ENCODE data around the gene LPCAT1. TPM values are rescaled to one million over a fixed set of nuclear protein-coding genes. Genes with fewer than 3 reads are reported as not detected.

LPCAT1 gene
- total RNA-seq, 1 donor from 2014 or later = 25.3 TPM

DNA sequence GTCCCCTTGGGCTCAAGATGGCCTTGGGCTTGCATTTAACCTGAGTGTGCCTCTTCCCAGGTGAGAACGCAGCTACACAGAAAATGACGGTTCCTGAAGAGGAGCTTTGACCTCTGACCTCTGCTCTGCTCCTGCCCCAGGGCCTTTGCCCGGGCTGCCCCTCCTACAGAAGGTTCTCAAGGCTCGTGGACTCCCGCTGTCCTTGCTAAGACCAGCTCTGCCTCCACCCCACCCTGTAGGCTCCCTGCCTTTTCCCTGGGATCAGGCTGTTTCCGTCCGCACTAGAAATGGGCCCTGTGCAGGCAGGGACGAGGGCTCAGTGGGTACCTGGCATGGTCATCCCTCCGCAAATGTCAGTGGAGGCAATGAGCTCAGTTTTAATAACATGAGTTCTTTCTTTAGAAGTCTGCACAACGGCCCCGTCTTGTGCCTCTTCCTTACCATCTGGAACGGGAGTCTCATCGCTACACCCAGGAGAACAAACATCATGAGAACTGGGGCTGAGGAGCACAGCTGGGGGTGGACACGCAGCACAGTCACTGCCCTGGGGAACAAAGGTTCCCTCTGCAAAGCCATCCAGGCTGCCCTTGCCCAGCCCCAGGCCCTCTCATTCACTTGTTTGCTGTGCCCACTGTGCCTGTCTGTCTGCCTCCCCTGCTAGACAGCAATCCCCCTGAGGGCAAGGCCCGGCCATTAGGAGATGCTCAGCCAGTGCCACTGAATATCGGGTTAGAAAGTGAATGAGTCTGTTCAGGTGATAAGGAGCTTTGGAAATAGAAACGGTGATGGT is 26.7 kb upstream of the LPCAT1 start:
- FAIRE-seq = no peak
- DNase-seq (ENCODE audit: low read depth) = no peak
- Histone ChIP-seq H3K27me3 (ENCODE audit: control insufficient read depth, insufficient read depth, low read length) (peaks cover 28% of the 10 kb centered on the region), H3K4me3 (ENCODE audit: low read depth, low read length) (no peak overlapping the region), H3K36me3 (ENCODE audit: control insufficient read depth, insufficient read depth, low read length) (no peaks in the 10 kb centered on the region)
- TF ChIP-seq, protein P1, sequence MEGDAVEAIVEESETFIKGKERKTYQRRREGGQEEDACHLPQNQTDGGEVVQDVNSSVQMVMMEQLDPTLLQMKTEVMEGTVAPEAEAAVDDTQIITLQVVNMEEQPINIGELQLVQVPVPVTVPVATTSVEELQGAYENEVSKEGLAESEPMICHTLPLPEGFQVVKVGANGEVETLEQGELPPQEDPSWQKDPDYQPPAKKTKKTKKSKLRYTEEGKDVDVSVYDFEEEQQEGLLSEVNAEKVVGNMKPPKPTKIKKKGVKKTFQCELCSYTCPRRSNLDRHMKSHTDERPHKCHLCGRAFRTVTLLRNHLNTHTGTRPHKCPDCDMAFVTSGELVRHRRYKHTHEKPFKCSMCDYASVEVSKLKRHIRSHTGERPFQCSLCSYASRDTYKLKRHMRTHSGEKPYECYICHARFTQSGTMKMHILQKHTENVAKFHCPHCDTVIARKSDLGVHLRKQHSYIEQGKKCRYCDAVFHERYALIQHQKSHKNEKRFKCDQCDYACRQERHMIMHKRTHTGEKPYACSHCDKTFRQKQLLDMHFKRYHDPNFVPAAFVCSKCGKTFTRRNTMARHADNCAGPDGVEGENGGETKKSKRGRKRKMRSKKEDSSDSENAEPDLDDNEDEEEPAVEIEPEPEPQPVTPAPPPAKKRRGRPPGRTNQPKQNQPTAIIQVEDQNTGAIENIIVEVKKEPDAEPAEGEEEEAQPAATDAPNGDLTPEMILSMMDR (IDR thresholded peaks at IDR 0.05; ENCODE audit: insufficient read depth, low read length, severe bottlenecking) = no peak

DNA sequence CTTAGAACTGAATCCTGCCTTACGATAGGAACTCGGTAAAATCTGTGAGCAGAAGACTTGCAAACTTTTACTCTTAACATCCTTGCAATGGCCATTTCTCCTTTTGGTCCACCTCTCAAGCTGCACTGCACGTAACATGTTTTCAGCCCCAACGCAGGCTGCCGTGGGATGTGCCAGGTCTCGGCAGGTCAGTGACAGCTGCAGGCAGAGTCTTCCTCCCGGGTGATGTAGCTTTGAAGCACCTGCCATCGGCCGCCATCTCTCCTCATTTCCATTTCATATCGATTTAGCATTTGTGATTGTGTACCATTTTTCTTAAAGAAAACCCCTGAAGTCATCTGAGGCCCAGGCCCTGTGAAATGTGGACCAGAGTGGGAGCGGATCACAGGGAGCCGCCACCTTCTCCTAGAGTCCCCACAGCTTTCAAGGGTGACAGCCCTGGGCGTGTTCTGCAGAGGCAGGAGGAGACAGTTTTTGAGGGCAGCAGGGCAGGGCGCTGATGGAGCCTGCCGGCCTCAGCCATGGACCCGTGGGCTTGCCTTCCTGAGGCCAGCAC is 25.8 kb upstream of the LPCAT1 start:
- Histone ChIP-seq H3K36me3 (ENCODE audit: control insufficient read depth, insufficient read depth, low read length) (no peaks in the 10 kb centered on the region), H3K4me3 (ENCODE audit: low read depth, low read length) (no peak overlapping the region), H3K27me3 (ENCODE audit: control insufficient read depth, insufficient read depth, low read length) (peaks cover 27% of the 10 kb centered on the region)
- DNase-seq (ENCODE audit: low read depth) (no peak), FAIRE-seq (no peak)
- TF ChIP-seq, protein P1 (IDR thresholded peaks at IDR 0.05; ENCODE audit: insufficient read depth, low read length, severe bottlenecking) = no peak

DNA sequence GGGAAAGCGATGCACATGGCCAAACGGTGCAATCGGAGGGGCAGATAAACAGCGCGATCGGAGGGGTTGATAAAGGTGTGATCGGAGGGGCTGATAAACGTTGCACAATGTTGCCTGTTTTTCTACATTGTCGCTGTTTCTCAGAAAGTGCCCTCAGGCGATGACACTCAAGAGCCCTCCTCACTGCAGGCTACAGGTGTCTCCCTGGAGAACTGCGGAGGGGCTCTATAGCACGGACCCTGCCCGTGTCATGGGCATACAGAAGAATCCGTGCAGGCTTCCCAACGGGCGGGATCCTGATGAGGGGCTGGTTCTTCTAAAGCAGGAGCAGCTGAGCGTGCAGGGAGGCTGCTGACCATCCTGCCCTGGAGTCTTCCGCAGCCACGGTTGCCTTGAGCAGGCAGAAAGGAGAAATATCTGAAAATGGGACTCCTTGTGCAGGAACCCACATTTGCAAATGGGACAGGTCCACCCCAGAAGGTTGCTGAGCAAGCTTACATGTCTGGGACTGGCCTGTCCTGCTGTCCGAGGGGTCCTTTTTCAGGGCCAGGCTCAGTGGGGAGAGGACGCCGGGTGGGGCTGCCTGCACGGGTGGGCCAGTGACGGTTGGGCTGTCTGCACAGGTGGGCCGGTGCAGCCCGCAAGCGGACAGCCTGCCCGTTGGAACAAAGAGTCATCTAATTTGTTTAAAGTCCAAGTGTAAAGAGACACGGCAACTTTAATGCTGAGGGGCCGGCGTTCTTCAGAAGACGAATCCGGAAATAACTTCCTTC is 25.1 kb upstream of the LPCAT1 start:
- Histone ChIP-seq H3K36me3 (ENCODE audit: control insufficient read depth, insufficient read depth, low read length) (no peaks in the 10 kb centered on the region), H3K4me3 (ENCODE audit: low read depth, low read length) (no peak overlapping the region), H3K27me3 (ENCODE audit: control insufficient read depth, insufficient read depth, low read length) (peaks cover 21% of the 10 kb centered on the region)
- DNase-seq (ENCODE audit: low read depth) = no peak
- FAIRE-seq = peak; percentile 72
- TF ChIP-seq, protein P1 (IDR thresholded peaks at IDR 0.05; ENCODE audit: insufficient read depth, low read length, severe bottlenecking) = no peak

DNA sequence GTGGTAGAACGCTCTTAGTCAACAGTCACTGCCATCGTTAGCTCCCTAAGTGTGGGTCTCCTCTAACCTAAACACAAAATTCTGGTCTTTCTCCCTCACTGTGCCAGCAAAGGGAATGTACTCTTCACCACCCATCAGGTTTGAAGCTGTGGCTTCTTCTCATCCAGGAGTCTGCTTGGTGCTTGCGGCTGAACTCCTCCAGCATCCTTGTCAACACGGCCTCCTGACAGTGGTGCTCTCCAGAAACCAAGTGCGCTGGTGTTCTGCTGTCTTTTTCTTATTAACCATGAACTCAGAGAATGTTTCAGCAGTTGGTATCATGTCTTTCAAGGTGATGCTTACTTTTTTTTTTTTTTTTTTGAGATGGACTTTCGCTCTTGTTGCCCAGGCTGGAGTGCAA is 23.9 kb upstream of the LPCAT1 start:
- Histone ChIP-seq H3K27me3 (ENCODE audit: control insufficient read depth, insufficient read depth, low read length) (peaks cover 17% of the 10 kb centered on the region), H3K4me3 (ENCODE audit: low read depth, low read length) (no peak overlapping the region), H3K36me3 (ENCODE audit: control insufficient read depth, insufficient read depth, low read length) (no peaks in the 10 kb centered on the region)
- FAIRE-seq (no peak), DNase-seq (ENCODE audit: low read depth) (no peak)
- TF ChIP-seq, protein P1 (IDR thresholded peaks at IDR 0.05; ENCODE audit: insufficient read depth, low read length, severe bottlenecking) = no peak

DNA sequence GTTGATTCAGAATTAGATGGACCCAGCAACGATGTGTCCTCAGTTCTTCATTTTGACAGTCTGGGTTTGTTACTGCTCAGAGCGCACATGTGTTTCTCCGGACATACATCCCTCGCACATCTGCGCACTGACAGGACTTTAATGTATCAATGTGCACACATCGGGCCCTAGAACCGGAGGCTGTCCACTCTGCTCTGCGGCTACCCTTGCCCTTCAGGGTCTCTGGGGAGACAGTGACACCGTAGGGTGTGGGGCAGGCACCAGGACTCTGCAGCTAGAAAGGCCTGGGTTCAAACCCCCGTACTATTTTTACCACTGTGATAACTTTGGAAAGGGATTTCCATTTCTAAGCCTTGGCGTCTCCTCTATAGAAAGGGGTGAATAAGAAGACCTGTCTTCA is 23.5 kb upstream of the LPCAT1 start:
- TF ChIP-seq, protein P1 (IDR thresholded peaks at IDR 0.05; ENCODE audit: insufficient read depth, low read length, severe bottlenecking) = no peak
- DNase-seq (ENCODE audit: low read depth) = no peak

More for the DNA sequence above, 23.5 kb upstream of the LPCAT1 start:
- peaks cover 14% of the 10 kb centered on the region for H3K27me3 ChIP-seq (ENCODE audit: control insufficient read depth, insufficient read depth, low read length)
- FAIRE-seq = no peak
- H3K36me3 ChIP-seq (ENCODE audit: control insufficient read depth, insufficient read depth, low read length) = no peaks in the 10 kb centered on the region
- no peak overlapping the region for H3K4me3 ChIP-seq (ENCODE audit: low read depth, low read length)

Measured in bronchial epithelial cell (primary cell).